ENCODE data around the gene APLP1.
"Not testable (repeated sequence)": the region's sequence is repeated elsewhere in the genome, so short reads cannot be mapped to it uniquely, and the experiment has no call there.

Gene APLP1

GRCh38 chr19:35901055-35901644 lies 32.8 kb downstream of the APLP1 start:
- no peak for DNase-seq
- in situ Hi-C loops (cut with MboI; ENCODE audit: low pct_unique_long_range_greater_than_20kb, low sequenced_read_pairs) = no loop called here

DNA sequence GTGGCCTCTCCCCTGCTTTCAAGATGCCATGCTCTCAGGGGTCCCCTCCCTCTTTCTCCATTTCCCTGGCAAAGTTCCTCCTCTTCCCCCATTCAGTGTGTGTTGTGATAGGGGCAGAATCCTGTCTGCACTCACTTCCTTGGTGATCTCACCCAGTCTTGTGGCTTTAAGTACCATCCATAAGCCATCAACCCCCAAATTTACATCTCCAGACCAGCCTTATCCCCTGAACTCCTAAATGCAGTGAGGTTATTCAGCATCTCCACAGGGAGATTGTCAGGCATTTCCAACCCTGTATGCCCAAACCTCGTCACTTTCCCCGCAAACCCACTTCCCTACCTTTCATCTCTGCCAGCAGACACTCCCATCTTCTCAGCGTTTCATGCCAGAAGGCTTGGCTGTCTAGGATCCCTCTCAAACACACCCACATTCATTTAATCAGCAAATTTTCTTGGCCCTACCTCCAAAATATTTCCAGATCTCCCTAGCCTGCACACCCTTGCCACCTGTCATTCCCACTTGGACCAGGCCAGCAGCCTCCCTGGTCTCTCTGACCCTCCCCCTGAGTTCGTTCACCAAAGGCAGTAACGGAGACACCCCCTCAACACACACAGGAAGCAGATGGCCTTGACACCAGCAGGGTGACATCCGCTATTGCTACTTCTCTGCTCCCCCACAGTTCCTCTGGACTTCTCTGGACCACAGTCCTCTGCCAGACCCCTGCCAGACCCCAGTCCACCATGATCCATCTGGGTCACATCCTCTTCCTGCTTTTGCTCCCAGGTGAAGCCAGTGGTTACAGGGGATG lies 33.7 kb downstream of the APLP1 start, which contains the start of gene HCST:
Gene HCST, plus strand, starts transcription at position 676 of the 808 bp plus-strand sequence. Its CDS starts 65 bp downstream, at position 741.
- in situ Hi-C loops (cut with MboI; ENCODE audit: low pct_unique_long_range_greater_than_20kb, low sequenced_read_pairs) = no loop called here
- peak; percentile 88 for DNase-seq

GRCh38 chr19:35902870-35903475 lies 34.6 kb downstream of the APLP1 start:
- in situ Hi-C loops (cut with MboI; ENCODE audit: low pct_unique_long_range_greater_than_20kb, low sequenced_read_pairs) = no loop called here
- DNase-seq = no peak

DNA sequence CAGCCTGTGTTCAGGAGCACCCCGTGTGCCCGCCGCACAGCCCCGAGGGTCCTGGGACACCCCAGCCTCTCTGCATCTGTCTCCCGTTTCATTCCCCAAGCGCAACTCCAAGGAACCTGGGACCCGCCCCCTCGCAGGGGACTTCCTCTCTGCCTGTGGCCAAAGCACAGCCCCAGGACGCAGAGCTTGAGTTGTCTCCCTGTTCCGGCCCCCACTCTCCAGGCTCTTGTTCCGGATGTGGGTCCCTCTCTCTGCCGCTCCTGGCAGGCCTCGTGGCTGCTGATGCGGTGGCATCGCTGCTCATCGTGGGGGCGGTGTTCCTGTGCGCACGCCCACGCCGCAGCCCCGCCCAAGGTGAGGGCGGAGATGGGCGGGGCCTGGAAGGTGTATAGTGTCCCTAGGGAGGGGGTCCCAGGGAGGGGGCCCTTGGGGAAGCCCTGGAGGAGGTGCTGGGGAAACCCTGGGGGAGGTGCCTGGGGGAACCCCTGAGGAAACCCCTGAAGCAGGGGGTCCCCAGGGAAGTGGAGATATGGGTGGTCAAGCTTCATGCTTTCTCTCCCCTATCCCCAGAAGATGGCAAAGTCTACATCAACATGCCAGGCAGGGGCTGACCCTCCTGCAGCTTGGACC lies 35.3 kb downstream of the APLP1 start:
- in situ Hi-C loops (cut with MboI; ENCODE audit: low pct_unique_long_range_greater_than_20kb, low sequenced_read_pairs) = no loop called here
- peak; percentile 97 for DNase-seq

GRCh38 chr19:35904311-35905068 lies 36.1 kb downstream of the APLP1 start:
- in situ Hi-C loops (cut with MboI; ENCODE audit: low pct_unique_long_range_greater_than_20kb, low sequenced_read_pairs) = no loop called here
- DNase-seq = peak; percentile 60

DNA sequence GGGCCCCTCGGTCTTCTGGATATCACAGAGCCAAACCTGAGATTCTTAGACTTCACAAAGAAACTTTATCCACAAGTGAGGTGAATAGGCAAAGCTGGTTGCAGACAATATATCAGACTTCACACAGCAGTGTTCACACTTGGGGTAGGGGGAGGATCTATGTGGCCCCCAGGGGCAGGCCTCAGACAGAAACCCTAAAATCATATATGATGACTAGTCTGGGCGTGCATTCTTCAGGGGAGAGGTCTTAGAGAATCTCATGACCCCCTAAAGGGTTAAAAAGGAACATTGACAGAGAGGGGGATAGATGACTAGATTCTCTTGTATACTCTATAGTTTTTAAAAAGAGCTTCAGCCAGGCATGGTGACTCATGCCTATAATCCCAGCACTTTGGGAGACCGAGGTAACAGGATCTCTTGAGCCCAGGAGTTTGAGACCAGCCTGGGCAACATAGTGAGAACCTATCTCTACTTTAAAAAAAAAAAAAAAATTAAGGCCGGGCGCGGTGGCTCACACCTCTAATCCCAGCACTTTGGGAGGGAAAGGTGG lies 36.9 kb downstream of the APLP1 start:
- in situ Hi-C loops (cut with MboI; ENCODE audit: low pct_unique_long_range_greater_than_20kb, low sequenced_read_pairs) = no loop called here
- no peak for DNase-seq

DNA sequence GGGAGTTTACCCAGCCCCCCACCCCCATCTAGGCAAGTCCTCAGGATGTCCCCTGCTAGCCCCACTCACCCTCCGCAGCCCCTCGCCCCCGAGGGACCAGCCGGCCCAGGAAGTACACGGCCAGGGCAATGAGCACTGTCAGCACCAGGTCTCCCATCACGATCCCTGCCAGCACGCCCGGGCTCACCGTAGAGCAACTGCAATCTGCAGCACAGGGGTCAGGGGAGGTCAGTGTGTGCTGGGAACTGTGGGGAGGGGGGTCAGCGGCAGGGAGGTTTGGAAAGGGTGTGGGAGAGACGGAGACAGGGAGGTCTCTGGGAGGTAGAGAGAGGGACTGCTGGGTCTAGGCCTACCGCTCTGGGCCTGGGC lies 39.0 kb downstream of the APLP1 start:
- in situ Hi-C loops (cut with MboI; ENCODE audit: low pct_unique_long_range_greater_than_20kb, low sequenced_read_pairs) = no loop called here
- no peak for DNase-seq

GRCh38 chr19:35908010-35908441 lies 39.7 kb downstream of the APLP1 start, which contains the start of gene TYROBP:
Gene TYROBP, minus strand, starts transcription at chr19:35908295. Its CDS starts 67 bp downstream, at chr19:35908228.
- DNase-seq = peak; percentile 53
- in situ Hi-C loops (cut with MboI; ENCODE audit: low pct_unique_long_range_greater_than_20kb, low sequenced_read_pairs) = no loop called here

DNA sequence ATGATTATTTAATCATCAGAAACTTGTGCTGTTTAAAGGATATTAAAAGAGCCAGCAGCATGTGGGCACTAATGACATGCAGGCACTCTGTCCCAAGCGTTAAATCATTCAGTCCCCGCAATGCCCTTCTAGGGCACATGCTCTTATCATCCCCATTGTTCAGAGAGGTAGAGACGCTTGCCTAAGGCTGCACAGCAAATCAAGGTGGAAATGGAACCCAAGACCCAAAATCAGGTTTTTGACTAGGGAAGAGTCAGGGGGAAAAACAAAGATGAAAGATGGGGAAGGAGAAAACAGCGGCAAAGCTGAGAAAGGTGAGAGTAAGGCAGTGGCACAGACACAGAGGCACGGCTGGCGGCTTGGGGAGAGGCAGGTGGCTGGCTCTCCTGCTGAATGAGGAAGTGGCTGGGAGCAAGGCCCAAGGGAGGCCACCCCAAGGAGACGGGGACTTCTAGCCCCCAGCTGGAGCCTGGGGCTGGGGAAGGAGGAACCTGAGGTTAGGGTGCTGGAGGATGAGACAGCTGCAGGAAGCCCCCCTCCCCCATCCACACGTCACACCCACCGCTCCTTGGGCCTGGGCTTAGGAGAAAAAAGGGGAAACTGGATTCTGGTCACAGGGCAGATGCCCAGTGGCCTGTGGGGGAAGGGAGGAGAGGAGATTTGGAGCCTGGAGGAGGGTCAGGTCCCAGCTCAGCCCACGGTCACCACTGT lies 40.8 kb downstream of the APLP1 start:
- DNase-seq = peak; percentile 100
- in situ Hi-C loops (cut with MboI; ENCODE audit: low pct_unique_long_range_greater_than_20kb, low sequenced_read_pairs) = no loop called here

- in situ Hi-C loops (cut with MboI; ENCODE audit: low pct_unique_long_range_greater_than_20kb, low sequenced_read_pairs) = no loop called here
- no peak for DNase-seq
These were observed 41.3 kb downstream of the APLP1 start for GRCh38 chr19:35909684-35910035.

DNA sequence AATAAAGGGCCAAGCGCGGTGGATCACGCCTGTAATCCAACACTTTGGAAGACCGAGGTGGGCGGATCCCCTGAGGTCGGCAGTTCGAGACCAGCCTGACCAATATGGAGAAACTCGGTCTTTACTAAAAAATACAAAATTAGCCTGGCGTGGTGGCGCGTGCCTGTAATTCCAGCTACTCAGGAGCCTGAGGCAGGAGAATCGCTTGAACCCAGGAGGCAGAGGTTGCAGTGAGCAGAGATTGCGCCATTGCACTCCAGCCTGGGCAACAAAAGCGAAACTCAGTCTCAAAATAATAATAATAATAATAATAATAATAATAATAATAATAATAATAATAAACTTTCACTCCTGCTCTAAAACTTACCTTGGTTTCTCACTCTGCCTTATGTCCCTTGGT lies 42.0 kb downstream of the APLP1 start:
- in situ Hi-C loops (cut with MboI; ENCODE audit: low pct_unique_long_range_greater_than_20kb, low sequenced_read_pairs); DNase-seq: not testable (repeated sequence)

DNA sequence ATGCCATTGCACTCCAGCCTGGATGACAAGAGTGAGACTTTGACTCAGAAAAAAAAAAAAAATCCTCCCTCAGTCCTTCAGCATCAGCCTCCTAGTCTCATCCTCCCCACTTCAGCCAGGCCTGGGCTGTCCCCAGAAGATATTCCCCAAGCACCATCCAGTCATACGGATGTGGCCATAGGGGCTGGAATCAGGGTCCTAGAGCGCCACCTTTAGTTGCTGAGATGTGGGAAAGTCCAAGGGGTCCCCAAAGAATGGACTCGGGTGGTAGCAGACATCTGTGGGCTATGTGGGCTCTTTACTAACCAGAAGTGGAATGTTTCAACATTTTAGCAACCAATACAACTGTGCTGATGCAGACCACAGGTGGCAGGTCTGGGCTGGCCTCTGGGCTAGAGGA lies 42.8 kb downstream of the APLP1 start:
- DNase-seq = peak; percentile 48
- in situ Hi-C loops (cut with MboI; ENCODE audit: low pct_unique_long_range_greater_than_20kb, low sequenced_read_pairs) = no loop called here

DNA sequence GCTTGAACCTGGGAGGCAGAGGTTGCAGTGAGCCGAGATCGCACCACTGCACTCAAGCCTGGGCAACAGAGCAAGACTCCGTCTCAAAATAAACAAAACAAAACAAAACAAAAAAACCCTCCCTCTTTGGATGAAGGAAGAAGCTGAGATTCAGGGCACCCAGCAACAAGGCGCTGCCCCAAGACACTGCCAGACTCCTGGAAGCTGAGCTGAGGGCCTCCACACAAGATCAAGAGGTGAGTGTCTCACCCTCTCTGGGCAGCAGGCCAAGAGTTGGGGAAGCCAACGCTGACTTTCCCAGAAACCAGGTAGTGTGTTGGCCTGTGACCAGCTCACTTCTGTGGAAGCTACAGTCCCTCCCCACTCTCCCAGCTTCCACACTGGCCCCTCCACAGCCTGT lies 43.4 kb downstream of the APLP1 start:
- in situ Hi-C loops (cut with MboI; ENCODE audit: low pct_unique_long_range_greater_than_20kb, low sequenced_read_pairs) = no loop called here
- DNase-seq = no peak

- DNase-seq = no peak
- in situ Hi-C loops (cut with MboI; ENCODE audit: low pct_unique_long_range_greater_than_20kb, low sequenced_read_pairs) = no loop called here
These were observed 45.2 kb downstream of the APLP1 start for GRCh38 chr19:35913589-35913988.

DNA sequence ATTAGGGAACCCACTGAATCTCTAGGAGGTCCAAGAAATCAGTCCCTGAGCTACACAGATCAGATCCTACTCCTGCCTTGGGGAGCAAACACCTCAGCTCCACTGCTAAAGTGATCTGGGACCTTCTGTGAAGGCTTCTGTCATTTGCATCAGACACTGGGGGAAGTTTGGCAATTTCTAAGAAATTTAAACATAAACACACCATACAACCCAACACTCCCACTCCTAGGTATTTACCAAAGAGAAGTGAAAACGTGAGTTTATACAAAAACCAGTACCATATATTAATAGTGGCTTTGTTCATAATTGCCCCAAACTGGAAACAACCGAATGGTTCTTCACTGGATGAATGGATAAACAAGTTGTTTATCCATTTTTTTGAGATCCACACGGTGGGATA lies 47.1 kb downstream of the APLP1 start:
- in situ Hi-C loops (cut with MboI; ENCODE audit: low pct_unique_long_range_greater_than_20kb, low sequenced_read_pairs) = no loop called here
- no peak for DNase-seq

DNA sequence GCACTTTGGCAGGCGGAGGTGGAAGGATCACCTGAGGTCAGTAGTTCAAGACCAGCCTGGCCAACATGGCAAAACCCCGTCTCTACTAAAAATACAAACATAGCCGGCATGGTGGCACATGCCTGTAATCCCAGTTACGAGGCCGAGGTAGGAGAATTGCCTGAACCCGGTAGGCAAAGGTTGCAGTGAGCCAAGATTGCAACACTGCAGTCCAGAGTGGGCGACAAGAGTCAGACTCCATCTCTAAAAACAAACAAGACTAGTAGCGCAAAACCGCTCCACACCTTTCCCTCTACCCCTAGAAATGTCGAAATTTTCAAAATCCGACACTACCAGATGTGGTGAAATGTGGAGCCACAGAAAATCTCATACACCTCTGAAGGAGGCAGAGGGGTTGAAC lies 50.9 kb downstream of the APLP1 start:
- no peak for DNase-seq
- in situ Hi-C loops (cut with MboI; ENCODE audit: low pct_unique_long_range_greater_than_20kb, low sequenced_read_pairs) = no loop called here

GRCh38 chr19:35921012-35921411 lies 52.6 kb downstream of the APLP1 start:
- in situ Hi-C loops (cut with MboI; ENCODE audit: low pct_unique_long_range_greater_than_20kb, low sequenced_read_pairs) = no loop called here
- DNase-seq = no peak

DNA sequence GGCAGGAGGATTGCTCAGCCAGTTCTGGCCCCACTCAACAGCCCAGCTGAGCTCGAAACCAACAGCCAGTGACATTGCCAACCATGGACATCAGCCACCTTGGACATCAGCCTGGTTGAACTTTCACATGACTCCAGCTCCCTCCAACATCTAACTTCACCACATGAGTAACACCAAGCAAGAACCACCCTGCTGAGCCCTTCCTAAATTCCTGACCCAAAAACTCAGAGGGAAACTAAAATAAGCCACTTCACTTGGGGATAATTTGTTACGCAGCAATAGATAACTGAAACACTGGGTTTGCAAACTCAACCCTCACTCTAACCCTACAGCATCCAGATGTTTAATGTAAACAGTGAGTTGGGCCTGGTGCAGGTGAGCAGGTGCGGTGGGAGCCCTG lies 57.1 kb downstream of the APLP1 start:
- DNase-seq = no peak
- in situ Hi-C loops (cut with MboI; ENCODE audit: low pct_unique_long_range_greater_than_20kb, low sequenced_read_pairs) = no loop called here

Data from KBM-7 (cell line).